Measurements from ENCODE around the gene GRIK3.

- no peak for TF ChIP-seq POLR2AphosphoS5 (IDR thresholded peaks at IDR 0.05)
- TF ChIP-seq CTCF (IDR thresholded peaks at IDR 0.05): no peak
- no peak for TF ChIP-seq POLR2A (IDR thresholded peaks at IDR 0.05)
- TF ChIP-seq EP300 (IDR thresholded peaks at IDR 0.05): no peak
These were observed 24.2 kb upstream of the GRIK3 start for GRCh38 chr1:37058424-37058988.

All from stomach (tissue), 4 donors.